CD4-positive, alpha-beta T cell (primary cell): ENCODE results near the gene LLGL2. TPM values are rescaled to one million over a fixed set of nuclear protein-coding genes. Genes with fewer than 3 reads are reported as not detected.

Source experiments
- ATAC-seq: fragments of 200-7000 bp; cut with Tn5 transposase; one replicate; pipeline ENCODE4 v1.10.0; 2022; ENCODE audit warnings: mild to moderate bottlenecking; ENCODE audit not compliant: poor library complexity
- CTCF ChIA-PET: fragments of 350-600 bp; sonication (Branson Sonifier 250); formaldehyde crosslinking; loops from one replicate; lab custom pipeline; 2021; ENCODE audit warnings: antibody characterized with exemption, inconsistent platforms; lab: Charles Lee
- POLR2A ChIA-PET: fragments of 350-600 bp; sonication (Branson Sonifier 250); formaldehyde crosslinking; loops from one replicate; lab custom pipeline; 2021; ENCODE audit warnings: antibody characterized with exemption, inconsistent platforms; lab: Charles Lee
- DNase-seq, 14 experiments: peaks; one replicate each; pipeline ENCODE4 v3.0.0-alpha.2; 2013 to 2020; ENCODE audit warnings: mixed read lengths in 2 of 14
- H3K27ac ChIP-seq, 2 donors: one replicate each; pipeline versions ENCODE4 v1.5.1 to v1.7.0; 2013; ENCODE audit warnings: low read length in 2 of 2, low read depth in 1 of 2, mild to moderate bottlenecking in 1 of 2
- H3K27me3 ChIP-seq, 2 experiments: 1 replicate in 1 of 2; 2 replicates in 1 of 2; pipeline versions ENCODE4 v1.6.1 to v1.7.0; 2013; ENCODE audit warnings: low read length in 2 of 2, control low read depth in 1 of 2, mild to moderate bottlenecking in 1 of 2, moderate library complexity in 1 of 2; ENCODE audit not compliant: insufficient read depth in 2 of 2, control insufficient read depth in 1 of 2
- H3K36me3 ChIP-seq: one replicate; pipeline ENCODE4 v1.6.1; 2013; ENCODE audit warnings: low read length, control low read depth; ENCODE audit not compliant: insufficient read depth
- H3K4me1 ChIP-seq: one replicate; pipeline ENCODE4 v1.6.1; 2013; ENCODE audit warnings: low read length, control low read depth; ENCODE audit not compliant: insufficient read depth
- H3K4me3 ChIP-seq: one replicate; pipeline ENCODE4 v1.5.1; 2013; ENCODE audit warnings: mild to moderate bottlenecking, low read length, moderate library complexity
- H3K9me3 ChIP-seq, 2 experiments: 1 replicate in 1 of 2; 2 replicates in 1 of 2; pipeline versions ENCODE4 v1.6.1 to v1.7.0; 2013; ENCODE audit warnings: low read length in 2 of 2, mild to moderate bottlenecking in 2 of 2, control low read depth in 1 of 2, moderate library complexity in 1 of 2; ENCODE audit not compliant: control insufficient read depth in 1 of 2, insufficient read depth in 1 of 2
- H3K27ac Mint-ChIP-seq: one replicate; pipeline ENCODE4 v1.8.0; 2020; ENCODE audit warnings: mixed read lengths
- H3K27me3 Mint-ChIP-seq: one replicate; pipeline ENCODE4 v1.8.0; 2021; ENCODE audit warnings: mixed read lengths
- H3K36me3 Mint-ChIP-seq: one replicate; pipeline ENCODE4 v1.8.0; 2021; ENCODE audit warnings: low read depth, mixed read lengths
- H3K4me1 Mint-ChIP-seq: one replicate; pipeline ENCODE4 v1.8.0; 2021; ENCODE audit warnings: low read depth, mixed read lengths
- H3K4me3 Mint-ChIP-seq: one replicate; pipeline ENCODE4 v1.8.0; 2020; ENCODE audit warnings: mild to moderate bottlenecking, mixed read lengths
- H3K9me3 Mint-ChIP-seq: one replicate; pipeline ENCODE4 v1.8.0; 2020; ENCODE audit warnings: mixed read lengths
- intact Hi-C, 2 experiments: fragments of 100-400 bp; cut with DNase I in 1 of 2; cut with micrococcal nuclease in 1 of 2; formaldehyde crosslinking; loops; one replicate each; pipeline versions ENCODE4 v1.15.1 to v1.9.0; 2023 to 2025; cut with DNase I, micrococcal nuclease
- total RNA-seq, 174 experiments: library from RNA in 2 of 174; stranded (reverse) in 2 of 174; gene quantifications; one replicate each; pipeline ENCODE4 v1.2.3 and lab custom pipeline; 2021 to 2026
- TF ChIP-seq, protein P1 (sequence below): fragments of 200-600 bp; IDR thresholded peaks from one replicate; pipeline ENCODE4 v1.8.0; 2022; ENCODE audit warnings: antibody characterized with exemption, mild to moderate bottlenecking

Gene LLGL2
- total RNA-seq, 2 experiments from 2014 or later, result 31.2 to 34.2 TPM

DNA sequence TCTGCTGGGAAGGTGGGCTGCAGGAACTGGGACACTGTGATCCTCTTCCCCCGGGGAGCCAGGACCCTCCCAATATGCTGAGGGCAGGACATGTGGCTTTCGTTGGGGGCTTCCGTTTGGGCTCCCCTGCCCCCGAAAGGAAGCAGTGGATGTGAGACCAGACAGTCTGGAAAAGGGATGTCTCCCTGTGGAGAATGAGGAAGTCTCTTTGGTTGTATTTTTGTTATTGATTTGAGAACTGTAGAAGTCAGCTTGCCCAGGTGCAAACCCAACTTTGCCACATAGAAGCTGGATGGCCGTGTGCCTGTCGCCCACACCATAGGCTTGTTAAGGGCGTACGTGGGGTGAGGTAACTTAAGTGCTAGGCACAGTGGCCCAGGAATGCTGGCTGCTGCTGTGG lies 18.8 kb downstream of the LLGL2 start:
- H3K27me3 Mint-ChIP-seq, result no peaks in the 10 kb centered on the region
- H3K4me3 Mint-ChIP-seq, result no peak overlapping the region
- Histone ChIP-seq H3K27ac (no peak overlapping the region), H3K9me3 (no peaks in the 10 kb centered on the region), H3K4me3 (no peak overlapping the region), H3K4me1 (peaks cover 2% of the 10 kb centered on the region), H3K27me3 (no peaks in the 10 kb centered on the region), H3K36me3 (peaks cover 8% of the 10 kb centered on the region)
- DNase-seq (no peak), ATAC-seq (no peak)
- H3K27ac Mint-ChIP-seq, result no peak overlapping the region
- ChIA-PET POLR2A (no interaction called here), CTCF (no interaction called here)
- no peaks in the 10 kb centered on the region for H3K4me1 Mint-ChIP-seq
- TF ChIP-seq, protein P1, sequence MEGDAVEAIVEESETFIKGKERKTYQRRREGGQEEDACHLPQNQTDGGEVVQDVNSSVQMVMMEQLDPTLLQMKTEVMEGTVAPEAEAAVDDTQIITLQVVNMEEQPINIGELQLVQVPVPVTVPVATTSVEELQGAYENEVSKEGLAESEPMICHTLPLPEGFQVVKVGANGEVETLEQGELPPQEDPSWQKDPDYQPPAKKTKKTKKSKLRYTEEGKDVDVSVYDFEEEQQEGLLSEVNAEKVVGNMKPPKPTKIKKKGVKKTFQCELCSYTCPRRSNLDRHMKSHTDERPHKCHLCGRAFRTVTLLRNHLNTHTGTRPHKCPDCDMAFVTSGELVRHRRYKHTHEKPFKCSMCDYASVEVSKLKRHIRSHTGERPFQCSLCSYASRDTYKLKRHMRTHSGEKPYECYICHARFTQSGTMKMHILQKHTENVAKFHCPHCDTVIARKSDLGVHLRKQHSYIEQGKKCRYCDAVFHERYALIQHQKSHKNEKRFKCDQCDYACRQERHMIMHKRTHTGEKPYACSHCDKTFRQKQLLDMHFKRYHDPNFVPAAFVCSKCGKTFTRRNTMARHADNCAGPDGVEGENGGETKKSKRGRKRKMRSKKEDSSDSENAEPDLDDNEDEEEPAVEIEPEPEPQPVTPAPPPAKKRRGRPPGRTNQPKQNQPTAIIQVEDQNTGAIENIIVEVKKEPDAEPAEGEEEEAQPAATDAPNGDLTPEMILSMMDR, result no peak
- no peaks in the 10 kb centered on the region for H3K36me3 Mint-ChIP-seq
- H3K9me3 Mint-ChIP-seq, result no peaks in the 10 kb centered on the region
- intact Hi-C loops, result no loop called here

DNA sequence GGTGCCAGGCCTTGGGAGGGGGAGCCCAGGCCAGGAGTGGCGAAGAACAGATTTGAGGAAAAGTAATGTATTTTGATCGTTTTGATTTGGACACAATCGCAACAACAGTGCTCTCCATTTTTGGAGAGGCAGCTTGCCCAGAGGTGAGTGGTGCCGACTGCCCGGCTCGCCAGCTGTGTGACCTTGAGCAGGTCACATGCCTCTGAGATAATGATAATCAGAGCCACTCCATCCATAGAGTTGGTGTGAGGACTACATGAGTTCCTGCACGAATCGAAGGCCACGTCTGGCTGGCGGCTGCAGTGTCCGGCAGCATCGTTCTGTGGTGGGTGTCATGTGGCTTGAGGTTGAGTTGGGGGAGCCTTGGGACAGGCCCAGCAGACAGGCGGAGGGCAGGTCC lies 20.7 kb downstream of the LLGL2 start:
- no peak for ATAC-seq
- Mint-ChIP-seq H3K9me3 (no peaks in the 10 kb centered on the region), H3K4me1 (no peaks in the 10 kb centered on the region), H3K27ac (no peak overlapping the region), H3K4me3 (no peak overlapping the region), H3K36me3 (no peaks in the 10 kb centered on the region), H3K27me3 (no peaks in the 10 kb centered on the region)
- TF ChIP-seq, protein P1, result no peak
- no peak for DNase-seq
- ChIA-PET POLR2A (no interaction called here), CTCF (interaction anchor here (0.6 kb wide), 1 partner anchor 15 kb away, joined by 3 read pairs; no protein-coding TSS in a partner anchor)
- no peak overlapping the region for H3K27ac ChIP-seq
- no peak overlapping the region for H3K4me3 ChIP-seq
- peaks cover 2% of the 10 kb centered on the region for H3K4me1 ChIP-seq
- intact Hi-C loops, result no loop called here
- H3K36me3 ChIP-seq, result peaks cover 3% of the 10 kb centered on the region
- H3K27me3 ChIP-seq, result no peaks in the 10 kb centered on the region
- no peaks in the 10 kb centered on the region for H3K9me3 ChIP-seq

DNA sequence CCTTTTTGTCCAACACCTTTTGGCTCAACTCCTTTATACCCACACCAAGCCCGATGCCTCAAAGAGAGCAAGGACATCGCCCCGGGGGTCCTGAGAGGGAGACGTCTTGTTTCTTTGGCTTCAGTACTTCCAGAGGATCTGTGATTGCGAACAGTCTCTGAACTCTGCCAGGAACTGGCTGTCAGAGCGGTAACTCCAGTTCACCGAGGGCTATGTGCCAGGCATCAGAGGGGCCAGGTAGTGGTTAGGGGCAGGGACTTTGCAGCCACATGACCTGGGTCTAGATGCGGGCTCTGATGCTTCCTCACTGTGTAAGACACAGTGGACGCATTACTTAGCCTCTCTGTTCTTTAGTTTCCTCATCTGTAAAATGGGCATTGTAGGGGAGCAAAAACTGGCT lies 21.6 kb downstream of the LLGL2 start:
- Mint-ChIP-seq H3K36me3 (no peaks in the 10 kb centered on the region), H3K4me1 (no peaks in the 10 kb centered on the region), H3K27me3 (no peaks in the 10 kb centered on the region), H3K9me3 (no peaks in the 10 kb centered on the region), H3K4me3 (no peak overlapping the region), H3K27ac (no peak overlapping the region)
- Histone ChIP-seq H3K4me1 (peaks cover 2% of the 10 kb centered on the region), H3K27ac (no peak overlapping the region), H3K36me3 (peaks cover 3% of the 10 kb centered on the region), H3K4me3 (no peak overlapping the region), H3K9me3 (no peaks in the 10 kb centered on the region), H3K27me3 (no peaks in the 10 kb centered on the region)
- ChIA-PET POLR2A (no interaction called here), CTCF (no interaction called here)
- intact Hi-C loops, result no loop called here
- TF ChIP-seq, protein P1, result no peak
- ATAC-seq (no peak), DNase-seq (no peak)
